ENCODE data around the gene MBD3L2B. TPM values are rescaled to one million over a fixed set of nuclear protein-coding genes. Genes with fewer than 3 reads are reported as not detected.

The MBD3L2B gene
- total and polyA plus RNA-seq, 2 experiments from 2014 or later: not detected

DNA sequence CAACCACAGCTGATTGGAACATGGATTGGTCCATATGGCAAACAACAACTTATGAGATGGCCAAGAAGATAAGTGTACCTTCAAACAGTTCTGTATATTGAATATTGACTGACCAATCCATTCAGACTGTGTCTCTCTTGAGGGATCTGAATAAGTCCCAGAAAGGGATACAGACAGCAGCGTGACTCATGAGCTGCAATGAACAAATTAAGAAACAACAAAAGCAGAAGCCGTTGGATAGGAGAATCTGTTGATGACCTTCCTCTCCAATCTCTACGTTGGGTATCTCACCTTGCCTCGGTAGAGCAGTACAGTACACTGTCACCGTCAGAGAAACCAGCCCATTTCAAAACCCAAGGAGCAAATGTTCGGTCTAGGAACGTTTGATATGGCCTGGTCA is 21.3 kb downstream of the MBD3L2B start (continued):
- TF ChIP-seq, protein P1, sequence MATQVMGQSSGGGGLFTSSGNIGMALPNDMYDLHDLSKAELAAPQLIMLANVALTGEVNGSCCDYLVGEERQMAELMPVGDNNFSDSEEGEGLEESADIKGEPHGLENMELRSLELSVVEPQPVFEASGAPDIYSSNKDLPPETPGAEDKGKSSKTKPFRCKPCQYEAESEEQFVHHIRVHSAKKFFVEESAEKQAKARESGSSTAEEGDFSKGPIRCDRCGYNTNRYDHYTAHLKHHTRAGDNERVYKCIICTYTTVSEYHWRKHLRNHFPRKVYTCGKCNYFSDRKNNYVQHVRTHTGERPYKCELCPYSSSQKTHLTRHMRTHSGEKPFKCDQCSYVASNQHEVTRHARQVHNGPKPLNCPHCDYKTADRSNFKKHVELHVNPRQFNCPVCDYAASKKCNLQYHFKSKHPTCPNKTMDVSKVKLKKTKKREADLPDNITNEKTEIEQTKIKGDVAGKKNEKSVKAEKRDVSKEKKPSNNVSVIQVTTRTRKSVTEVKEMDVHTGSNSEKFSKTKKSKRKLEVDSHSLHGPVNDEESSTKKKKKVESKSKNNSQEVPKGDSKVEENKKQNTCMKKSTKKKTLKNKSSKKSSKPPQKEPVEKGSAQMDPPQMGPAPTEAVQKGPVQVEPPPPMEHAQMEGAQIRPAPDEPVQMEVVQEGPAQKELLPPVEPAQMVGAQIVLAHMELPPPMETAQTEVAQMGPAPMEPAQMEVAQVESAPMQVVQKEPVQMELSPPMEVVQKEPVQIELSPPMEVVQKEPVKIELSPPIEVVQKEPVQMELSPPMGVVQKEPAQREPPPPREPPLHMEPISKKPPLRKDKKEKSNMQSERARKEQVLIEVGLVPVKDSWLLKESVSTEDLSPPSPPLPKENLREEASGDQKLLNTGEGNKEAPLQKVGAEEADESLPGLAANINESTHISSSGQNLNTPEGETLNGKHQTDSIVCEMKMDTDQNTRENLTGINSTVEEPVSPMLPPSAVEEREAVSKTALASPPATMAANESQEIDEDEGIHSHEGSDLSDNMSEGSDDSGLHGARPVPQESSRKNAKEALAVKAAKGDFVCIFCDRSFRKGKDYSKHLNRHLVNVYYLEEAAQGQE (IDR thresholded peaks at IDR 0.05; ENCODE audit: unreplicated experiment): no peak
- TF ChIP-seq ZNF331 (CRISPR knock-in tag; IDR thresholded peaks at IDR 0.05; ENCODE audit: low read depth) (no peak), JUNB (IDR thresholded peaks at IDR 0.05; ENCODE audit: unreplicated experiment) (no peak), EZH2phosphoT487 (IDR thresholded peaks at IDR 0.05; ENCODE audit: unreplicated experiment) (no peak), CREB1 (CRISPR knock-in tag; IDR thresholded peaks at IDR 0.05; ENCODE audit: low read depth) (no peak), EZH2 (IDR thresholded peaks at IDR 0.05; ENCODE audit: low read depth, unreplicated experiment) (no peak), STAT1 (IDR thresholded peaks at IDR 0.05; ENCODE audit: unreplicated experiment) (no peak), ZNF114 (CRISPR knock-in tag; IDR thresholded peaks at IDR 0.05) (no peak)

DNA sequence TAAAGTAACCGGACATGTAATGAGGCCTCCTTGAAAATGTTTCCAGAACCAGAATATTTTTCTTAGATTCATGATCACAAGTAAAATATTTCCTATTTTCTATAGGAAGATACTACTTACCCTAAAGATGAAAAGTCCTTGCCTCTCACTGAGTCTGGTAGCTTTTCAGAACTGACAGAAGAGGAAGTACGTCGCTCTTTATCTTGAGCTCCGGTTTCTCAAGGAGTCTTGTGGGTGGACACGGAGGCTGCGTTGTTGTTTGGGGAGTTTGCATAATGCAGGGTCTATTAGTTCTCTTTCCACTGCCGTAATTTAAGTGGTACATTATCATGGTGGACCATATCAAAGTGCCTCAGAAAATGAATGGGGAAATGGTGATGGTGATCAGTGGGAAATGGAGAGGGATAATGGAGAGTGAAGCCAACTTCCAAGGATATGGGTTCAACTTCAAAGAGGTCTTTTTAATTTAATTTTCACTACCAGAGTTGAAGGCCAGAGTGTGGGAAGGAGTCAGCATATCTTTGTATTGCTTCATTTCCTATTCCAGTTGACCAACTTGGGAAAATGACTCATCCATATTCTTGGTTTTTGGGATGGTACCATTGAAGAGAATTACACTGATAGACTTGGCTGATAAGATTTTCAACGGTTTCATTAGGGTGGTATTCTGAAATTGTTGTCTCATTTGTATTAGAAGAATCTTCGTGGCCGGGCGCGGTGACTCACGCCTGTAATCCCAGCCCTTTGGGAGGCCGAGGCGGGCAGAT is 23.4 kb downstream of the MBD3L2B start:
- ATAC-seq (no peak), DNase-seq (ENCODE audit: low spot score) (no peak)
- Mint-ChIP-seq H3K36me3 (ENCODE audit: low read depth) (peaks cover 59% of the 10 kb centered on the region), H3K27ac (no peak overlapping the region), H3K4me3 (no peak overlapping the region), H3K9me3 (peaks cover 93% of the 10 kb centered on the region), H3K4me1 (no peaks in the 10 kb centered on the region), H3K27me3 (ENCODE audit: insufficient read depth, low read depth, poor library complexity) (peaks cover 7% of the 10 kb centered on the region)
- H3K79me2 ChIP-seq (replicated peaks; ENCODE audit: insufficient read depth): no peaks in the 10 kb centered on the region
- no peaks in the 10 kb centered on the region for H3K27me3 ChIP-seq (ENCODE audit: insufficient read depth)
- H3K4me1 ChIP-seq (ENCODE audit: insufficient read depth): no peaks in the 10 kb centered on the region
- no peak overlapping the region for H3K4me2 ChIP-seq
- peaks cover 3% of the 10 kb centered on the region; the same call in 1 of the 2 replicates for H3K36me3 ChIP-seq (ENCODE audit: insufficient read depth)
- H3K27ac ChIP-seq (ENCODE audit: low read depth): no peak overlapping the region
- no peak overlapping the region for H3K4me3 ChIP-seq
- H4K20me1 ChIP-seq (replicated peaks; ENCODE audit: insufficient read depth): no peaks in the 10 kb centered on the region
- no peak overlapping the region for H2AFZ ChIP-seq
- H3K9me2 ChIP-seq (ENCODE audit: insufficient read depth): no peaks in the 10 kb centered on the region
- H3F3A ChIP-seq (replicated peaks; ENCODE audit: low read depth): no peaks in the 10 kb centered on the region
- TF ChIP-seq, protein P2, sequence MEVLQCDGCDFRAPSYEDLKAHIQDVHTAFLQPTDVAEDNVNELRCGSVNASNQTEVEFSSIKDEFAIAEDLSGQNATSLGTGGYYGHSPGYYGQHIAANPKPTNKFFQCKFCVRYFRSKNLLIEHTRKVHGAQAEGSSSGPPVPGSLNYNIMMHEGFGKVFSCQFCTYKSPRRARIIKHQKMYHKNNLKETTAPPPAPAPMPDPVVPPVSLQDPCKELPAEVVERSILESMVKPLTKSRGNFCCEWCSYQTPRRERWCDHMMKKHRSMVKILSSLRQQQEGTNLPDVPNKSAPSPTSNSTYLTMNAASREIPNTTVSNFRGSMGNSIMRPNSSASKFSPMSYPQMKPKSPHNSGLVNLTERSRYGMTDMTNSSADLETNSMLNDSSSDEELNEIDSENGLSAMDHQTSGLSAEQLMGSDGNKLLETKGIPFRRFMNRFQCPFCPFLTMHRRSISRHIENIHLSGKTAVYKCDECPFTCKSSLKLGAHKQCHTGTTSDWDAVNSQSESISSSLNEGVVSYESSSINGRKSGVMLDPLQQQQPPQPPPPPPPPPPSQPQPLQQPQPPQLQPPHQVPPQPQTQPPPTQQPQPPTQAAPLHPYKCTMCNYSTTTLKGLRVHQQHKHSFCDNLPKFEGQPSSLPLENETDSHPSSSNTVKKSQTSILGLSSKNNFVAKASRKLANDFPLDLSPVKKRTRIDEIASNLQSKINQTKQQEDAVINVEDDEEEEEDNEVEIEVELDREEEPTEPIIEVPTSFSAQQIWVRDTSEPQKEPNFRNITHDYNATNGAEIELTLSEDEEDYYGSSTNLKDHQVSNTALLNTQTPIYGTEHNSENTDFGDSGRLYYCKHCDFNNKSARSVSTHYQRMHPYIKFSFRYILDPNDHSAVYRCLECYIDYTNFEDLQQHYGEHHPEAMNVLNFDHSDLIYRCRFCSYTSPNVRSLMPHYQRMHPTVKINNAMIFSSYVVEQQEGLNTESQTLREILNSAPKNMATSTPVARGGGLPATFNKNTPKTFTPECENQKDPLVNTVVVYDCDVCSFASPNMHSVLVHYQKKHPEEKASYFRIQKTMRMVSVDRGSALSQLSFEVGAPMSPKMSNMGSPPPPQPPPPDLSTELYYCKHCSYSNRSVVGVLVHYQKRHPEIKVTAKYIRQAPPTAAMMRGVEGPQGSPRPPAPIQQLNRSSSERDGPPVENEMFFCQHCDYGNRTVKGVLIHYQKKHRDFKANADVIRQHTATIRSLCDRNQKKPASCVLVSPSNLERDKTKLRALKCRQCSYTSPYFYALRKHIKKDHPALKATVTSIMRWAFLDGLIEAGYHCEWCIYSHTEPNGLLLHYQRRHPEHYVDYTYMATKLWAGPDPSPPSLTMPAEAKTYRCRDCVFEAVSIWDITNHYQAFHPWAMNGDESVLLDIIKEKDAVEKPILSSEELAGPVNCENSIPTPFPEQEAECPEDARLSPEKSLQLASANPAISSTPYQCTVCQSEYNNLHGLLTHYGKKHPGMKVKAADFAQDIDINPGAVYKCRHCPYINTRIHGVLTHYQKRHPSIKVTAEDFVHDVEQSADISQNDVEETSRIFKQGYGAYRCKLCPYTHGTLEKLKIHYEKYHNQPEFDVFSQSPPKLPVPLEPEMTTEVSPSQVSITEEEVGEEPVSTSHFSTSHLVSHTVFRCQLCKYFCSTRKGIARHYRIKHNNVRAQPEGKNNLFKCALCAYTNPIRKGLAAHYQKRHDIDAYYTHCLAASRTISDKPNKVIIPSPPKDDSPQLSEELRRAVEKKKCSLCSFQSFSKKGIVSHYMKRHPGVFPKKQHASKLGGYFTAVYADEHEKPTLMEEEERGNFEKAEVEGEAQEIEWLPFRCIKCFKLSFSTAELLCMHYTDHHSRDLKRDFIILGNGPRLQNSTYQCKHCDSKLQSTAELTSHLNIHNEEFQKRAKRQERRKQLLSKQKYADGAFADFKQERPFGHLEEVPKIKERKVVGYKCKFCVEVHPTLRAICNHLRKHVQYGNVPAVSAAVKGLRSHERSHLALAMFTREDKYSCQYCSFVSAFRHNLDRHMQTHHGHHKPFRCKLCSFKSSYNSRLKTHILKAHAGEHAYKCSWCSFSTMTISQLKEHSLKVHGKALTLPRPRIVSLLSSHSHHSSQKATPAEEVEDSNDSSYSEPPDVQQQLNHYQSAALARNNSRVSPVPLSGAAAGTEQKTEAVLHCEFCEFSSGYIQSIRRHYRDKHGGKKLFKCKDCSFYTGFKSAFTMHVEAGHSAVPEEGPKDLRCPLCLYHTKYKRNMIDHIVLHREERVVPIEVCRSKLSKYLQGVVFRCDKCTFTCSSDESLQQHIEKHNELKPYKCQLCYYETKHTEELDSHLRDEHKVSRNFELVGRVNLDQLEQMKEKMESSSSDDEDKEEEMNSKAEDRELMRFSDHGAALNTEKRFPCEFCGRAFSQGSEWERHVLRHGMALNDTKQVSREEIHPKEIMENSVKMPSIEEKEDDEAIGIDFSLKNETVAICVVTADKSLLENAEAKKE (CRISPR knock-in tag; IDR thresholded peaks at IDR 0.05): no peak
- TF ChIP-seq CREB1 (CRISPR knock-in tag; IDR thresholded peaks at IDR 0.05; ENCODE audit: low read depth) (no peak), JUNB (IDR thresholded peaks at IDR 0.05; ENCODE audit: unreplicated experiment) (no peak), NANOG (IDR thresholded peaks at IDR 0.05; ENCODE audit: borderline replicate concordance) (no peak), ZNF114 (CRISPR knock-in tag; IDR thresholded peaks at IDR 0.05) (no peak), EZH2 (IDR thresholded peaks at IDR 0.05; ENCODE audit: low read depth, unreplicated experiment) (no peak)
- TF ChIP-seq, protein P1 (IDR thresholded peaks at IDR 0.05; ENCODE audit: unreplicated experiment): no peak
